Spleen (tissue), 11 donors: Measurements from ENCODE around the gene STX18. TPM values are rescaled to one million over a fixed set of nuclear protein-coding genes. Genes with fewer than 3 reads are reported as not detected.

Experiments
- DNase-seq: peaks from one replicate; pipeline ENCODE4 v3.0.0-alpha.2; 2020
- H3K27ac ChIP-seq, 8 donors: fragments of 200-600 bp; sonication (generic) in 7 of 8; 1 replicate in 4 of 8; 2 replicates in 4 of 8; pipeline versions ENCODE4 v1.5.0 to v1.8.0; 2016 to 2021; ENCODE audit warnings: inconsistent platforms in 4 of 8, mild to moderate bottlenecking in 4 of 8, moderate library complexity in 1 of 8
- H3K27me3 ChIP-seq, 7 donors: fragments of 200-600 bp; sonication (generic) in 6 of 7; replicated peaks in 1 of 7; 1 replicate in 4 of 7; 2 replicates in 3 of 7; pipeline versions ENCODE4 v1.5.0 to v1.8.0; 2016 to 2021; ENCODE audit warnings: inconsistent platforms in 3 of 7, mild to moderate bottlenecking in 1 of 7
- H3K36me3 ChIP-seq, 6 donors: fragments of 200-600 bp; sonication (generic) in 5 of 6; 1 replicate in 4 of 6; 2 replicates in 2 of 6; pipeline versions ENCODE4 v1.5.0 to v1.8.0; 2016 to 2021; ENCODE audit warnings: inconsistent platforms in 2 of 6
- H3K4me1 ChIP-seq, 6 donors: fragments of 200-600 bp; sonication (generic) in 5 of 6; 1 replicate in 3 of 6; 2 replicates in 3 of 6; pipeline versions ENCODE4 v1.5.0 to v1.8.0; 2016 to 2021; ENCODE audit warnings: inconsistent platforms in 3 of 6
- H3K4me3 ChIP-seq, 8 donors: fragments of 200-600 bp; sonication (generic) in 7 of 8; 1 replicate in 4 of 8; 2 replicates in 4 of 8; pipeline versions ENCODE4 v1.5.0 to v1.8.0; 2016 to 2021; ENCODE audit warnings: inconsistent platforms in 4 of 8, mild to moderate bottlenecking in 4 of 8, moderate library complexity in 2 of 8
- H3K9me3 ChIP-seq, 8 donors: fragments of 200-600 bp; sonication (generic) in 7 of 8; 1 replicate in 4 of 8; 2 replicates in 4 of 8; pipeline versions ENCODE4 v1.5.0 to v1.8.0; 2016 to 2021; ENCODE audit warnings: inconsistent platforms in 4 of 8
- CTCF ChIP-seq, 11 experiments: fragments of 200-600 bp in 7 of 11; fragments of 450-650 bp in 4 of 11; sonication (generic) in 4 of 11; IDR thresholded peaks in 8 of 11; conservative IDR thresholded peaks in 3 of 11; 1 replicate in 7 of 11; 2 replicates in 4 of 11; pipeline versions ENCODE4 v1.4.0 to v1.8.0; 2016 to 2021; ENCODE audit warnings: antibody characterized with exemption in 11 of 11, inconsistent platforms in 4 of 11, mild to moderate bottlenecking in 1 of 11
- POLR2A ChIP-seq, 3 donors: fragments of 450-650 bp; IDR thresholded peaks; one replicate each; pipeline ENCODE4 v1.5.1; 2017; ENCODE audit warnings: antibody characterized with exemption in 3 of 3, mild to moderate bottlenecking in 1 of 3
- POLR2AphosphoS5 ChIP-seq, 3 donors: sonication (generic); formaldehyde crosslinking; IDR thresholded peaks; one replicate each; pipeline ENCODE4 v1.5.1; 2017; ENCODE audit warnings: antibody characterized with exemption in 3 of 3
- whole genome bisulfite sequencing, 5 donors: extraction: QIAGEN DNeasy Blood & Tissue Kit in 3 of 5; methylation state at CpG; one replicate each; pipeline versions ENCODE4 v1.1.5 to v1.1.7; 2013 to 2018; 5-methylcytosine and 5-hydroxymethylcytosine counted together
- intact Hi-C: fragments of 100-400 bp; cut with DNase I; formaldehyde crosslinking; loops from one replicate; pipeline ENCODE4 v1.15.0; 2023; ENCODE audit warnings: low total_unique reads
- polyA plus RNA-seq, 3 donors: library from polyadenylated mRNA; stranded (reverse); fragments of 200-250 nt; gene quantifications; one replicate each; pipeline ENCODE4 v1.2.1, GENCODE V29; 2013
- total RNA-seq, 7 donors: library from RNA; depleted of rRNA in 3 of 7; stranded (reverse); fragments of >200 nt in 3 of 7; fragmentation: NEBNext Ultra II Directional in 4 of 7; extraction: Animal tissue kit (Norgen Biotek cat#: 25700) in 4 of 7; gene quantifications; one replicate each; pipeline versions ENCODE4 v1.1.0 to v1.2.1, GENCODE V29; 2016 to 2021
- donor health status: healthy with polysubstance abuse.
- donor health status: DM: no; HTN: no; CAD: no; lungs with moderate emphysema.
- donor health status: DM: no; HTN: no; CAD: no.
- donor health status: Bipolar disorder and iron deficiency.
- donor health status: healthy.
- donor health status: DM: no; HTN: no; CAD: no.
- donor health status: DM: yes; HTN: yes; CAD: no.

The STX18 gene
- total and polyA plus RNA-seq, 10 donors = 19.0 to 45.8 (median 29.8) TPM

- intact Hi-C loops = no loop called here
- peaks cover 0 to 13% (median 0%) of the 10 kb centered on the region in 6 donors for H3K4me1 ChIP-seq
- no peaks in the 10 kb centered on the region for H3K36me3 ChIP-seq
- peaks cover 0 to 6% (median 0%) of the 10 kb centered on the region in 8 donors for H3K9me3 ChIP-seq
- no peak for DNase-seq
- H3K4me3 ChIP-seq = no peak overlapping the region
- TF ChIP-seq POLR2A (IDR thresholded peaks at IDR 0.05) = no peak
- TF ChIP-seq POLR2AphosphoS5 (IDR thresholded peaks at IDR 0.05) = no peak
- TF ChIP-seq CTCF (IDR thresholded peaks at IDR 0.05 in 8 of 11, conservative IDR thresholded peaks at IDR 0.05 in 3 of 11) = no peak
- 77 to 100% (median 79%) methylated on average over 3 to 9 of the region's 9 CpGs for WGBS, 5 donors
- peaks cover 0 to 82% (median 6%) of the 10 kb centered on the region in 7 donors for H3K27me3 ChIP-seq
- H3K27ac ChIP-seq = no peak overlapping the region
Observed at GRCh38 chr4:4394644-4395043, 147.2 kb downstream of the STX18 start.

- no peak overlapping the region for H3K27ac ChIP-seq
- H3K27me3 ChIP-seq = peaks cover 3 to 97% (median 22%) of the 10 kb centered on the region in 7 donors
- H3K4me3 ChIP-seq = no peak overlapping the region
- H3K9me3 ChIP-seq = no peaks in the 10 kb centered on the region
- no peaks in the 10 kb centered on the region for H3K36me3 ChIP-seq
- no peak for TF ChIP-seq CTCF (IDR thresholded peaks at IDR 0.05 in 8 of 11, conservative IDR thresholded peaks at IDR 0.05 in 3 of 11)
- no peak for TF ChIP-seq POLR2A (IDR thresholded peaks at IDR 0.05)
- TF ChIP-seq POLR2AphosphoS5 (IDR thresholded peaks at IDR 0.05) = no peak
- intact Hi-C loops = no loop called here
- DNase-seq = no peak
- H3K4me1 ChIP-seq = peaks cover 4 to 27% (median 10%) of the 10 kb centered on the region in 6 donors
- WGBS, 5 donors = 73 to 95% (median 79%) methylated on average over 4 to 13 of the region's 13 CpGs
Observed at GRCh38 chr4:4392501-4393183, 149.2 kb downstream of the STX18 start.

- WGBS, 5 donors = 63 to 81% (median 76%) methylated on average over 4 of the region's 4 CpGs
- no peak for DNase-seq
- H3K27me3 ChIP-seq = peaks cover 5 to 97% (median 30%) of the 10 kb centered on the region in 7 donors
- H3K27ac ChIP-seq = no peak overlapping the region
- H3K4me3 ChIP-seq = no peak overlapping the region
- no peaks in the 10 kb centered on the region for H3K36me3 ChIP-seq
- intact Hi-C loops = no loop called here
- no peak for TF ChIP-seq CTCF (IDR thresholded peaks at IDR 0.05 in 8 of 11, conservative IDR thresholded peaks at IDR 0.05 in 3 of 11)
- no peak for TF ChIP-seq POLR2A (IDR thresholded peaks at IDR 0.05)
- TF ChIP-seq POLR2AphosphoS5 (IDR thresholded peaks at IDR 0.05) = no peak
- peaks cover 11 to 35% (median 17%) of the 10 kb centered on the region in 6 donors for H3K4me1 ChIP-seq
- no peaks in the 10 kb centered on the region for H3K9me3 ChIP-seq
Observed at GRCh38 chr4:4391866-4392265, 150.0 kb downstream of the STX18 start.

GRCh38 chr4:4390515-4391240, 151.2 kb downstream of the STX18 start:
- no peak for DNase-seq
- Histone ChIP-seq H3K27me3 (peaks cover 11 to 97% (median 42%) of the 10 kb centered on the region in 7 donors), H3K4me1 (peaks cover 20 to 38% (median 27%) of the 10 kb centered on the region in 6 donors), H3K36me3 (no peaks in the 10 kb centered on the region), H3K4me3 (no peak overlapping the region), H3K27ac (no peak overlapping the region), H3K9me3 (no peaks in the 10 kb centered on the region)
- intact Hi-C loops = no loop called here
- 70 to 77% (median 73%) methylated on average over 10 to 11 of the region's 11 CpGs for WGBS, 5 donors
- no peak for TF ChIP-seq POLR2A (IDR thresholded peaks at IDR 0.05)
- TF ChIP-seq CTCF (IDR thresholded peaks at IDR 0.05 in 8 of 11, conservative IDR thresholded peaks at IDR 0.05 in 3 of 11) = no peak
- no peak for TF ChIP-seq POLR2AphosphoS5 (IDR thresholded peaks at IDR 0.05)
